ENCODE data around the gene TUBAL3.

The TUBAL3 gene

GRCh38 chr10:5369362-5370158 is 35.1 kb downstream of the TUBAL3 start:
- Histone ChIP-seq H3K27me3 (ENCODE audit: insufficient read depth, low read depth) (no peaks in the 10 kb centered on the region), H3K27ac (no peak overlapping the region), H3K9ac (no peak overlapping the region), H4K20me1 (ENCODE audit: insufficient read depth) (no peaks in the 10 kb centered on the region), H3K4me1 (ENCODE audit: low read depth, poor library complexity, severe bottlenecking) (no peaks in the 10 kb centered on the region), H3K4me2 (no peak overlapping the region), H2AFZ (ENCODE audit: low read depth) (no peak overlapping the region), H3K4me3 (IDR thresholded peaks at IDR 0.05; ENCODE audit: insufficient read depth, low read depth, low read length) (no peak overlapping the region), H3K36me3 (ENCODE audit: insufficient read depth) (no peaks in the 10 kb centered on the region), H3K79me2 (ENCODE audit: insufficient read depth, low read depth) (no peaks in the 10 kb centered on the region)
- TF ChIP-seq, protein P1, sequence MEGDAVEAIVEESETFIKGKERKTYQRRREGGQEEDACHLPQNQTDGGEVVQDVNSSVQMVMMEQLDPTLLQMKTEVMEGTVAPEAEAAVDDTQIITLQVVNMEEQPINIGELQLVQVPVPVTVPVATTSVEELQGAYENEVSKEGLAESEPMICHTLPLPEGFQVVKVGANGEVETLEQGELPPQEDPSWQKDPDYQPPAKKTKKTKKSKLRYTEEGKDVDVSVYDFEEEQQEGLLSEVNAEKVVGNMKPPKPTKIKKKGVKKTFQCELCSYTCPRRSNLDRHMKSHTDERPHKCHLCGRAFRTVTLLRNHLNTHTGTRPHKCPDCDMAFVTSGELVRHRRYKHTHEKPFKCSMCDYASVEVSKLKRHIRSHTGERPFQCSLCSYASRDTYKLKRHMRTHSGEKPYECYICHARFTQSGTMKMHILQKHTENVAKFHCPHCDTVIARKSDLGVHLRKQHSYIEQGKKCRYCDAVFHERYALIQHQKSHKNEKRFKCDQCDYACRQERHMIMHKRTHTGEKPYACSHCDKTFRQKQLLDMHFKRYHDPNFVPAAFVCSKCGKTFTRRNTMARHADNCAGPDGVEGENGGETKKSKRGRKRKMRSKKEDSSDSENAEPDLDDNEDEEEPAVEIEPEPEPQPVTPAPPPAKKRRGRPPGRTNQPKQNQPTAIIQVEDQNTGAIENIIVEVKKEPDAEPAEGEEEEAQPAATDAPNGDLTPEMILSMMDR (conservative IDR thresholded peaks at IDR 0.05; ENCODE audit: low read depth, low read length) = no peak

DNA sequence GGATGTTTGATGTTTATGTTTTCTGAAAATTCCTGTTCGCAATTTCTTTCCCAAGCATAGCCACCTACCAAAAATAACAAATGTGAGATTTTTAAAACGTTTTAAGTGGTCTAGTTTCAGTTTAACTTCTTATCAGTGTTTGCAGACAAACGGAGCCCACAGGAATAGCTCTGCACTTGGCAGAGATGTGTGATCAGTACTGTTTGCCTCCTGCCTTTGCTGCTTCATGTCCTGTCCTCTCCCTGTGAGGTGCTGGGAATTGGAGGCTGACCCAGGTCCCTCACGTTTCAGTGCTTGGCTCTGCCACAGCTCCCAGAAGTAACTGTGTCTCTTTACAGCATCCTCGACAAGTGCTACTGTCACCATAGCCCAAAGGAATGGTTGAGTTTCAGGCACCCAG is 38.7 kb downstream of the TUBAL3 start:
- TF ChIP-seq, protein P1 (conservative IDR thresholded peaks at IDR 0.05; ENCODE audit: low read depth, low read length) = no peak
- no peak overlapping the region for H3K4me2 ChIP-seq

GRCh38 chr10:5364890-5365338 is 39.7 kb downstream of the TUBAL3 start, which contains the start of gene UCN3:
Gene UCN3 (plus strand): TSS chr10:5364966. CDS start chr10:5373721, 8,755 bp downstream.
- Histone ChIP-seq H3K4me3 (IDR thresholded peaks at IDR 0.05; ENCODE audit: insufficient read depth, low read depth, low read length) (no peak within 1 kb of the TSS), H3K4me2 (no peak within 1 kb of the TSS), H3K27me3 (ENCODE audit: insufficient read depth, low read depth) (no peaks in the 10 kb centered on the region), H3K27ac (no peak within 1 kb of the TSS), H4K20me1 (ENCODE audit: insufficient read depth) (no peaks in the 10 kb centered on the region), H3K79me2 (ENCODE audit: insufficient read depth, low read depth) (no peaks in the 10 kb centered on the region), H3K9ac (no peak within 1 kb of the TSS), H3K36me3 (ENCODE audit: insufficient read depth) (no peaks in the 10 kb centered on the region), H3K4me1 (ENCODE audit: low read depth, poor library complexity, severe bottlenecking) (no peaks in the 10 kb centered on the region), H2AFZ (ENCODE audit: low read depth) (no peak within 1 kb of the TSS)
- TF ChIP-seq, protein P1 (conservative IDR thresholded peaks at IDR 0.05; ENCODE audit: low read depth, low read length) = no peak

More for the DNA sequence above, 38.7 kb downstream of the TUBAL3 start:
- H3K27ac ChIP-seq = no peak overlapping the region
- H3K36me3 ChIP-seq (ENCODE audit: insufficient read depth) = no peaks in the 10 kb centered on the region
- no peak overlapping the region for H2AFZ ChIP-seq (ENCODE audit: low read depth)
- H3K9ac ChIP-seq = no peak overlapping the region
- no peaks in the 10 kb centered on the region for H4K20me1 ChIP-seq (ENCODE audit: insufficient read depth)
- H3K79me2 ChIP-seq (ENCODE audit: insufficient read depth, low read depth) = no peaks in the 10 kb centered on the region
- no peaks in the 10 kb centered on the region for H3K4me1 ChIP-seq (ENCODE audit: low read depth, poor library complexity, severe bottlenecking)
- no peak overlapping the region for H3K4me3 ChIP-seq (IDR thresholded peaks at IDR 0.05; ENCODE audit: insufficient read depth, low read depth, low read length)
- no peaks in the 10 kb centered on the region for H3K27me3 ChIP-seq (ENCODE audit: insufficient read depth, low read depth)

DNA sequence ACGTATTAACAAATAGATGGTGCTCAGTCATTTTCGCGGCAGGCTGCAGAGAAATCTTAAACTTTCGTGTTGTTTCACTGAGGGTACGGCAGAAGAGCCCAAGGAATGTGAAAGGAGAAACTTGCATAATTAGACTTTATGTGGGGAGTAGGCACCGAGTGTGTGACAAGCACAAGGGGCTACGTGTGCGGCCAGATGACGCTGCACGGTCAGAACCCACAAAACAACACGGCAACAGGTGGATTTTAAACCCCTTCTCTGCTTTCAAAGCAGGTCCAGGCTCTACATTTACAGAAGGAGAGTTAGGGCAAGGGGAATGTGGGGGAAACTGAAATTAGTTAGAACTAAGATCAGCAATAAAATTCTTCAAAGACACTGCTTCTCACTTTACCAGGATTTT is 40.3 kb downstream of the TUBAL3 start:
- no peak overlapping the region for H3K4me2 ChIP-seq
- H3K27ac ChIP-seq = no peak overlapping the region
- H3K36me3 ChIP-seq (ENCODE audit: insufficient read depth) = no peaks in the 10 kb centered on the region
- TF ChIP-seq, protein P1 (conservative IDR thresholded peaks at IDR 0.05; ENCODE audit: low read depth, low read length) = no peak
- H4K20me1 ChIP-seq (ENCODE audit: insufficient read depth) = no peaks in the 10 kb centered on the region
- no peaks in the 10 kb centered on the region for H3K4me1 ChIP-seq (ENCODE audit: low read depth, poor library complexity, severe bottlenecking)
- H3K4me3 ChIP-seq (IDR thresholded peaks at IDR 0.05; ENCODE audit: insufficient read depth, low read depth, low read length) = no peak overlapping the region
- no peak overlapping the region for H2AFZ ChIP-seq (ENCODE audit: low read depth)
- H3K27me3 ChIP-seq (ENCODE audit: insufficient read depth, low read depth) = no peaks in the 10 kb centered on the region
- no peaks in the 10 kb centered on the region for H3K79me2 ChIP-seq (ENCODE audit: insufficient read depth, low read depth)
- no peak overlapping the region for H3K9ac ChIP-seq

All from KMS-11 (cell line).